H9 (cell line): ENCODE data around the gene LRWD1. TPM values are rescaled to one million over a fixed set of nuclear protein-coding genes. Genes with fewer than 3 reads are reported as not detected.

ENCODE experiments used
- DNase-seq: peaks from one replicate; pipeline ENCODE4 v3.0.0-alpha.2; 2017
- H2AFZ ChIP-seq: one replicate; pipeline ENCODE4 v1.6.1; 2013; ENCODE audit warnings: mild to moderate bottlenecking, low read length, control low read depth, moderate library complexity
- H2AK5ac ChIP-seq: 2 replicates; pipeline ENCODE4 v1.6.1; 2013; ENCODE audit warnings: low read length, control low read depth, mixed read lengths; ENCODE audit not compliant: insufficient read length
- H2BK120ac ChIP-seq: one replicate; pipeline ENCODE4 v1.6.1; 2013; ENCODE audit warnings: low read depth, mild to moderate bottlenecking, low read length, control low read depth, inconsistent platforms; ENCODE audit not compliant: poor library complexity, severe bottlenecking
- H2BK12ac ChIP-seq: 2 replicates; pipeline ENCODE4 v1.6.1; 2013; ENCODE audit warnings: low read length, control low read depth, mixed read lengths, low read depth; ENCODE audit not compliant: insufficient read length
- H2BK15ac ChIP-seq: 2 replicates; pipeline ENCODE4 v1.6.1; 2013; ENCODE audit warnings: low read depth, low read length, control low read depth
- H2BK20ac ChIP-seq: one replicate; pipeline ENCODE4 v1.6.1; 2013; ENCODE audit warnings: low read depth, mild to moderate bottlenecking, low read length, control low read depth, inconsistent platforms; ENCODE audit not compliant: poor library complexity, severe bottlenecking
- H2BK5ac ChIP-seq: 2 replicates; pipeline ENCODE4 v1.6.1; 2013; ENCODE audit warnings: low read length, control low read depth, mixed read lengths; ENCODE audit not compliant: insufficient read length
- H3K14ac ChIP-seq: 2 replicates; pipeline ENCODE4 v1.6.1; 2013; ENCODE audit warnings: low read length, control low read depth; ENCODE audit not compliant: insufficient read depth
- H3K18ac ChIP-seq: 2 replicates; pipeline ENCODE4 v1.6.1; 2013; ENCODE audit warnings: low read depth, mild to moderate bottlenecking, mixed read lengths, low read length, control low read depth; ENCODE audit not compliant: insufficient read length
- H3K23ac ChIP-seq: 2 replicates; pipeline ENCODE4 v1.6.1; 2013; ENCODE audit warnings: low read length, control low read depth, mixed read lengths, low read depth; ENCODE audit not compliant: insufficient read length
- H3K23me2 ChIP-seq: 2 replicates; pipeline ENCODE4 v1.6.1; 2013; ENCODE audit warnings: low read depth, mild to moderate bottlenecking, mixed read lengths, low read length, control low read depth; ENCODE audit not compliant: insufficient read length, poor library complexity, severe bottlenecking
- H3K27ac ChIP-seq: 2 replicates; pipeline ENCODE4 v1.5.1; 2013; ENCODE audit warnings: low read length, control low read depth, mixed read lengths, low read depth; ENCODE audit not compliant: insufficient read length
- H3K27me3 ChIP-seq: 2 replicates; pipeline ENCODE4 v1.6.1; 2013; ENCODE audit warnings: low read length, control low read depth, inconsistent platforms; ENCODE audit not compliant: insufficient read depth
- H3K4ac ChIP-seq: 2 replicates; pipeline ENCODE4 v1.6.1; 2013; ENCODE audit warnings: low read depth, mild to moderate bottlenecking, control low read depth, inconsistent platforms, low read length, moderate library complexity
- H3K4me1 ChIP-seq: 2 replicates; pipeline ENCODE4 v1.6.1; 2013; ENCODE audit warnings: low read length, control low read depth, inconsistent platforms; ENCODE audit not compliant: insufficient read depth
- H3K4me2 ChIP-seq: 2 replicates; pipeline ENCODE4 v1.6.1; 2013; ENCODE audit warnings: low read length, control low read depth, mixed read lengths; ENCODE audit not compliant: insufficient read length, insufficient read depth
- H3K56ac ChIP-seq: 2 replicates; pipeline ENCODE4 v1.6.1; 2013; ENCODE audit warnings: low read depth, mild to moderate bottlenecking, mixed read lengths, low read length, control low read depth; ENCODE audit not compliant: insufficient read length
- H3K79me1 ChIP-seq: 2 replicates; pipeline ENCODE4 v1.6.1; 2013; ENCODE audit warnings: low read depth, mild to moderate bottlenecking, moderate library complexity, low read length, control low read depth, inconsistent platforms; ENCODE audit not compliant: insufficient read depth, poor library complexity, severe bottlenecking
- H3K79me2 ChIP-seq: 2 replicates; pipeline ENCODE4 v1.6.1; 2013; ENCODE audit warnings: low read length, control low read depth, inconsistent platforms; ENCODE audit not compliant: insufficient read depth
- H3K9ac ChIP-seq: 2 replicates; pipeline ENCODE4 v1.6.1; 2013; ENCODE audit warnings: low read length, control low read depth, mixed read lengths; ENCODE audit not compliant: insufficient read length; ENCODE audit errors: extremely low read depth
- H3K9me3 ChIP-seq: one replicate; pipeline ENCODE4 v1.6.1; 2013; ENCODE audit warnings: low read depth, low read length, inconsistent platforms; ENCODE audit not compliant: control insufficient read depth
- H3T11ph ChIP-seq: one replicate; pipeline ENCODE4 v1.6.1; 2013; ENCODE audit warnings: mild to moderate bottlenecking, low read length, control low read depth, inconsistent platforms
- H4K20me1 ChIP-seq: one replicate; pipeline ENCODE4 v1.6.1; 2013; ENCODE audit not compliant: control insufficient read depth, insufficient read length, insufficient read depth
- H4K5ac ChIP-seq: 2 replicates; pipeline ENCODE4 v1.6.1; 2013; ENCODE audit warnings: low read depth, mild to moderate bottlenecking, mixed read lengths, low read length, control low read depth; ENCODE audit not compliant: insufficient read length
- H4K8ac ChIP-seq: replicated peaks from 2 replicates; pipeline ENCODE4 v1.6.1; 2013; ENCODE audit warnings: low read length, control low read depth, mixed read lengths, low read depth; ENCODE audit not compliant: insufficient read length
- H4K91ac ChIP-seq: 2 replicates; pipeline ENCODE4 v1.6.1; 2013; ENCODE audit warnings: low read depth, mild to moderate bottlenecking, moderate library complexity, mixed read lengths, low read length, control low read depth; ENCODE audit not compliant: insufficient read length
- H3K27ac Mint-ChIP-seq, 3 experiments: 2 replicates in 2 of 3; 3 replicates in 1 of 3; pipeline ENCODE4 v1.8.0; 2020 to 2021; ENCODE audit warnings: mixed read lengths in 3 of 3, mild to moderate bottlenecking in 1 of 3, moderate library complexity in 1 of 3
- H3K27me3 Mint-ChIP-seq: 2 replicates; pipeline ENCODE4 v1.8.0; 2021; ENCODE audit warnings: low read depth, mild to moderate bottlenecking, moderate library complexity, mixed read lengths
- H3K36me3 Mint-ChIP-seq, 3 experiments: 2 replicates in 2 of 3; 3 replicates in 1 of 3; pipeline ENCODE4 v1.8.0; 2020 to 2021; ENCODE audit warnings: low read depth in 3 of 3, mixed read lengths in 3 of 3; ENCODE audit not compliant: insufficient read depth in 1 of 3
- H3K4me1 Mint-ChIP-seq, 2 experiments: 2 replicates each; pipeline ENCODE4 v1.8.0; 2020; ENCODE audit warnings: mixed read lengths in 2 of 2
- H3K4me3 Mint-ChIP-seq, 2 experiments: 2 replicates in 1 of 2; 3 replicates in 1 of 2; pipeline ENCODE4 v1.8.0; 2020 to 2021; ENCODE audit warnings: mild to moderate bottlenecking in 2 of 2, mixed read lengths in 2 of 2, moderate library complexity in 1 of 2
- H3K9me3 Mint-ChIP-seq, 2 experiments: 2 replicates in 1 of 2; 3 replicates in 1 of 2; pipeline ENCODE4 v1.8.0; 2020; ENCODE audit warnings: mild to moderate bottlenecking in 2 of 2, mixed read lengths in 2 of 2, moderate library complexity in 1 of 2
- WGBS: extraction: QIAGEN DNeasy Blood & Tissue Kit; methylation state at CpG from one replicate; pipeline ENCODE4 v1.1.7; 2013; ENCODE audit warnings: missing lambda C conversion rate, low lambda C conversion rate, mixed read lengths; ENCODE audit not compliant: insufficient read length; ENCODE audit errors: extremely low coverage; 5-methylcytosine and 5-hydroxymethylcytosine counted together
- total RNA-seq: library from RNA; stranded (reverse); gene quantifications from 2 replicates; pipeline ENCODE4 v1.2.1, GENCODE V29; 2021
- TF ChIP-seq, protein P1 (sequence below): fragments of 200-600 bp; sonication (generic); conservative IDR thresholded peaks from 3 replicates; pipeline ENCODE4 v1.8.0; 2021; ENCODE audit warnings: antibody characterized with exemption, mild to moderate bottlenecking

The LRWD1 gene
- total RNA-seq, 1 experiment from 2014 or later, result 35.1 TPM

DNA sequence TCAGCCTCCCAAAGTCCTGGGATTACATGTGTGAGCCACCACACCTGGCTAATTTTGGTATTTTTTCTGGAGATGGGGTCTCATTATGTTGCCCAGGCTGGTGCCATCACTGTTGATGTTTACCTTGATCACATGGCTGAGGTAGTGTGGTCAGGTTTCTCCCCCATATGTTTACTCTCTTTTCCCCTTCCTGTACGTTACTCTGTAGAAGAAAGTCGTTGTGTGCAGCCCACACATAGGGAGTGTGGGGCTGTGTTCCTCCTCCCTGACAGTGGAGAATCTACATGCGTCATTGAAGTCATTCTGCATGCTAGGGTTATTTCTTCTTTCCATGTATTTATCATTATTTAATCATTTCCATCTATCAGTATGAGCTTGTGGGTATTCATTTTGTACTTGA lies 47.7 kb upstream of the LRWD1 start:
- Histone ChIP-seq H3K79me1 (no peaks in the 10 kb centered on the region), H3K56ac (no peak overlapping the region), H2BK20ac (no peak overlapping the region), H3K27me3 (no peaks in the 10 kb centered on the region), H4K5ac (no peak overlapping the region), H3K27ac (no peak overlapping the region), H4K91ac (no peak overlapping the region), H3K9me3 (no peaks in the 10 kb centered on the region), H3K18ac (no peak overlapping the region), H4K20me1 (no peaks in the 10 kb centered on the region), H3K23me2 (no peaks in the 10 kb centered on the region), H3K23ac (no peak overlapping the region), H3K14ac (no peak overlapping the region), H2BK12ac (no peak overlapping the region), H3K9ac (no peak overlapping the region), H2AK5ac (no peak overlapping the region), H3K4me1 (no peaks in the 10 kb centered on the region), H2AFZ (no peak overlapping the region), H4K8ac (no peak overlapping the region), H3T11ph (no peak overlapping the region), H3K79me2 (no peaks in the 10 kb centered on the region), H2BK120ac (no peak overlapping the region), H2BK15ac (no peak overlapping the region), H3K4ac (no peak overlapping the region), H2BK5ac (no peak overlapping the region), H3K4me2 (no peak overlapping the region)
- no peak overlapping the region for H3K4me3 Mint-ChIP-seq
- H3K4me1 Mint-ChIP-seq, result peaks cover 3 to 5% of the 10 kb centered on the region in 2 experiments; a peak in 3 of 4 replicates
- WGBS, result no CpG with 5 or more reads among the region's 3 CpGs
- no peak for DNase-seq
- no peaks in the 10 kb centered on the region for H3K9me3 Mint-ChIP-seq
- TF ChIP-seq, protein P1, sequence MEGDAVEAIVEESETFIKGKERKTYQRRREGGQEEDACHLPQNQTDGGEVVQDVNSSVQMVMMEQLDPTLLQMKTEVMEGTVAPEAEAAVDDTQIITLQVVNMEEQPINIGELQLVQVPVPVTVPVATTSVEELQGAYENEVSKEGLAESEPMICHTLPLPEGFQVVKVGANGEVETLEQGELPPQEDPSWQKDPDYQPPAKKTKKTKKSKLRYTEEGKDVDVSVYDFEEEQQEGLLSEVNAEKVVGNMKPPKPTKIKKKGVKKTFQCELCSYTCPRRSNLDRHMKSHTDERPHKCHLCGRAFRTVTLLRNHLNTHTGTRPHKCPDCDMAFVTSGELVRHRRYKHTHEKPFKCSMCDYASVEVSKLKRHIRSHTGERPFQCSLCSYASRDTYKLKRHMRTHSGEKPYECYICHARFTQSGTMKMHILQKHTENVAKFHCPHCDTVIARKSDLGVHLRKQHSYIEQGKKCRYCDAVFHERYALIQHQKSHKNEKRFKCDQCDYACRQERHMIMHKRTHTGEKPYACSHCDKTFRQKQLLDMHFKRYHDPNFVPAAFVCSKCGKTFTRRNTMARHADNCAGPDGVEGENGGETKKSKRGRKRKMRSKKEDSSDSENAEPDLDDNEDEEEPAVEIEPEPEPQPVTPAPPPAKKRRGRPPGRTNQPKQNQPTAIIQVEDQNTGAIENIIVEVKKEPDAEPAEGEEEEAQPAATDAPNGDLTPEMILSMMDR, result no peak
- peaks cover 13 to 71% (median 62%) of the 10 kb centered on the region in 3 experiments; a peak in 6 of 7 replicates for H3K36me3 Mint-ChIP-seq
- no peak overlapping the region; a peak in 1 of 7 replicates for H3K27ac Mint-ChIP-seq
- no peaks in the 10 kb centered on the region for H3K27me3 Mint-ChIP-seq
